ENCODE data around the gene NRG2. TPM values are rescaled to one million over a fixed set of nuclear protein-coding genes. Genes with fewer than 3 reads are reported as not detected.

Gene NRG2
- total RNA-seq, 1 donor from 2014 or later: 12.8 TPM

DNA sequence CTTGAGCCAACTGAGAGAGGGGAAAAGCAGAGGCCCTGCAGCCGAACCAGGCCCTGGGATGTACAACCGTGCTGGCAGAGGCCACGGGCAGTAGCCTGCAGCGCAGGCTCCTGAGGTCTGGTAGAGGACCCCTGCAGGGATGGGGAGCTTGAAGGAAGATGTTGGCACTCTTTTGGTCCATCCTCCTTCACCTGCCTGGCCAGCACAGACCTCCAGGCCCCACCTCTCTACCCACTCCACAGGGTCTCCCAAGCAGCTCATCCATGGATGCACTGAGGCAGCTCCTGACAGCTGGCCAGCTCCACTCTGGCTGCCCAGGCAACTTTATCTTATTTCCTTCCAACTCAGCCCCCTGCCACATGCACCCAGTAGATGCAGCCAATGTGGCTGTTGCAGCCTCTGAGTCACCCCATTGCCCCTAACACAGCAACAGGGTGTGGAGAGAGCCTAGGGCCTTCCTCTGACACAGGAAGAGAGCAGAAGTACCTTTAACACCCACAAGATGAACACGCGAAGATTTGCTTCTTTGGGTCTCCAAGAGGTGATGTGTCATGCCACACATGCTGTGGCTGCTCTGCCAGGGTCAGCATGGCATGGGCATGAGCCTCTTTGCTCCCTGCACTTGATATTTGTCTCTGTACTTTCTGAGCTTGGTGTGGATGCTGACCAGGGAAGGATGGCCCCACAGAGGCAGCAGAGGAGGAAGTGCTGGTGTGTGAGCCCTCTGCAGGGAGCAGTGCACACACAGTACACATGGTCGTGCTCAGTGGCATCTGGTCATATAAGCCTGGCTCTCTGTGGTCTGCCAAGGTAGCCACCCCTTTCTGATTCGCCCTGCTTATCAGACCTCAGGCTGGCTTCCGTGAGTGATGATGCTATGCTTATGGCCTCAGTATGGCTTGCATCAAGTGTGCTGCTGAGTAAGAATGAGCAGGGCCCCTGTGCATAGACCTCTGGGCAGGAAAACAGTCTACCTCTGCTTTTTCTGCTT is 117.2 kb downstream of the NRG2 start:
- Histone ChIP-seq H3K27ac (no peak overlapping the region), H3K27me3 (no peaks in the 10 kb centered on the region), H3K4me1 (no peaks in the 10 kb centered on the region), H3K4me3 (no peak overlapping the region), H3K9me3 (no peaks in the 10 kb centered on the region), H3K36me3 (no peaks in the 10 kb centered on the region)
- intact Hi-C loops (cut with DNase I): no loop called here
- TF ChIP-seq, protein P1, sequence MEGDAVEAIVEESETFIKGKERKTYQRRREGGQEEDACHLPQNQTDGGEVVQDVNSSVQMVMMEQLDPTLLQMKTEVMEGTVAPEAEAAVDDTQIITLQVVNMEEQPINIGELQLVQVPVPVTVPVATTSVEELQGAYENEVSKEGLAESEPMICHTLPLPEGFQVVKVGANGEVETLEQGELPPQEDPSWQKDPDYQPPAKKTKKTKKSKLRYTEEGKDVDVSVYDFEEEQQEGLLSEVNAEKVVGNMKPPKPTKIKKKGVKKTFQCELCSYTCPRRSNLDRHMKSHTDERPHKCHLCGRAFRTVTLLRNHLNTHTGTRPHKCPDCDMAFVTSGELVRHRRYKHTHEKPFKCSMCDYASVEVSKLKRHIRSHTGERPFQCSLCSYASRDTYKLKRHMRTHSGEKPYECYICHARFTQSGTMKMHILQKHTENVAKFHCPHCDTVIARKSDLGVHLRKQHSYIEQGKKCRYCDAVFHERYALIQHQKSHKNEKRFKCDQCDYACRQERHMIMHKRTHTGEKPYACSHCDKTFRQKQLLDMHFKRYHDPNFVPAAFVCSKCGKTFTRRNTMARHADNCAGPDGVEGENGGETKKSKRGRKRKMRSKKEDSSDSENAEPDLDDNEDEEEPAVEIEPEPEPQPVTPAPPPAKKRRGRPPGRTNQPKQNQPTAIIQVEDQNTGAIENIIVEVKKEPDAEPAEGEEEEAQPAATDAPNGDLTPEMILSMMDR (IDR thresholded peaks at IDR 0.05): no peak
- no peak for DNase-seq (ENCODE audit: low spot score in 2 of 2)

DNA sequence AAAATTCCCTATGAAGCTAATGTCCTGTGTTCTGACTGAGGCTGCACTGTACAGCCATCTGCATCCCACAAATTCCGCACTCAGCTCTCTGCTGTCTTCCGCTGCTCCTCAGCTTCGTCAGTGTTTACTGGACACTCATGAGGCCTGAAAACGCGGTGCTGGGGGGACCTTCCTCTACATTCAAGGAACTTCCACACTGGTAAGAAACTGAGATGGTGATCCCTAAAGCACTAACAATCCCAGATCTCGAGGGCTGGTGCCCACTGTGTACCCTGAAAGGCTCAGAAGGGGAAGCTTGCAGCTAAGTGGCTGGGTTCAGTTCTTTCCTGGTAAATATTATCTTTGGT is 117.9 kb downstream of the NRG2 start:
- Histone ChIP-seq H3K9me3 (no peaks in the 10 kb centered on the region), H3K4me1 (no peaks in the 10 kb centered on the region), H3K27ac (no peak overlapping the region), H3K27me3 (no peaks in the 10 kb centered on the region), H3K4me3 (no peak overlapping the region), H3K36me3 (no peaks in the 10 kb centered on the region)
- TF ChIP-seq, protein P1 (IDR thresholded peaks at IDR 0.05): no peak
- no peak for DNase-seq (ENCODE audit: low spot score in 2 of 2)
- intact Hi-C loops (cut with DNase I): no loop called here

DNA sequence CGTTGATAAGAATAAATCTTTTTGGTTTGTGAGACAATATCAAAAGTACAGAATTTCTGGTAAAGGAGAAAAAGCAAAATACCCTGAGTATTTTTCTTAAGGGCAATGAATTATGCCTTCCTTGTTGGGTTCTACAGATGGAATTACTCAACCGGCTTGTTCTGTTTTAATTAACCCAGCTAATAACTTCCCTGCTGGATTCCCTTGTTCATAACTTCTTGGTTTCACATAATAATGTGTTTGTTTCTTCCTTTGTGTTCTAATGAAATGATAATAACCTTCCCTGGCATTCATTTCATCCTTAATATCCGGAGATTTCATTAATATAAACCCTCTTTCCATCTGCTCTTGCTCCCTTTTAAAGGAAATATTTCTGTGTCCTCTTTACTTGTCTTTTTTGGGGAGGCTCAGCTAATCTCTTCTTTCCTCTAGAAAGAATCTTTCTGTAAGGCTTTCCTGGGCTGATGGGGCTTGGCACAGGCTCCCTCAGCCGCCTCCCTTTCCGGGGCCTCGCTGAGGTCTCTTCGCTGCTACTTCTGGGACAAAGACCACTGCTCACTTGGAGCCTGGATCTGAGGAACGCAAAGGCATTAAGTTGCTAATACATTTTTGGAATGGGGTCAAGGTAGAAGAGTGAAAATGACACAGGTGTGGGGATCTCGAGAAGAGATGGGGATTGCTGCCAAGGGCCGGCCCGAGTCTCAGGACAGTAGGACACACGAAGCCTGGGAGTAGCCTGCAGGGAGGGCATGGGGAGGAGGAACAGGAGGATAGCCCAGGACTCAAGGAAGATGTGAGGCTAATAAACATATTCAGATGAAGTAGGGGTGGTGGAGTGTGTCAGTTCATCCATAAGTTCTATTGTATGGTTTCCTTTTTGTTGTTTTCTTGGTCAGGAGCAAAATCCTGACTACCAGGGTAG is 118.5 kb downstream of the NRG2 start:
- no peak overlapping the region for H3K27ac ChIP-seq
- TF ChIP-seq, protein P1 (IDR thresholded peaks at IDR 0.05): no peak
- no peaks in the 10 kb centered on the region for H3K36me3 ChIP-seq
- intact Hi-C loops (cut with DNase I): no loop called here
- no peak overlapping the region for H3K4me3 ChIP-seq
- H3K27me3 ChIP-seq: no peaks in the 10 kb centered on the region
- H3K9me3 ChIP-seq: no peaks in the 10 kb centered on the region
- DNase-seq (ENCODE audit: low spot score in 2 of 2): no peak
- H3K4me1 ChIP-seq: no peaks in the 10 kb centered on the region

DNA sequence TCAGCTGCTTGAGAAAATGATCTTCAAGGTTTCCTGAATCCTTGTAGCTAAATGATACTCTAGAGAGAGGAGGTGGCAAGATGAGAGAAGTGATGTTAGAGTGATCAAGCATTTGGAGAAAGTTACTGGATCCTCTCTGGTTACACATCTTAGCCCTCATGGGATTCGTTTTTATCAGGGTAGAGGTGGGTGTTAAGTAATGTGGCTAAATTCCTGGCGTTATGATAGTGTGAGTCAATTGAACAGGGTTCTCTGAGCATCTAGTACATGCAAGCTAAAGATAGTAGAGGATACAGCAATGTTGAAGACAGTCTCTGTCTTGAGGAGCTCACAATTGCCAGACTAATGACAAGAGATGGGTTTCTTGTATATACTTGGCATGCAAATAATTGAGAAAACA is 123.8 kb downstream of the NRG2 start:
- no peaks in the 10 kb centered on the region for H3K9me3 ChIP-seq
- TF ChIP-seq, protein P1 (IDR thresholded peaks at IDR 0.05): no peak
- intact Hi-C loops (cut with DNase I): no loop called here
- H3K36me3 ChIP-seq: no peaks in the 10 kb centered on the region
- no peak overlapping the region for H3K4me3 ChIP-seq
- H3K4me1 ChIP-seq: no peaks in the 10 kb centered on the region
- no peak overlapping the region for H3K27ac ChIP-seq
- DNase-seq (ENCODE audit: low spot score in 2 of 2): no peak
- no peaks in the 10 kb centered on the region for H3K27me3 ChIP-seq

DNA sequence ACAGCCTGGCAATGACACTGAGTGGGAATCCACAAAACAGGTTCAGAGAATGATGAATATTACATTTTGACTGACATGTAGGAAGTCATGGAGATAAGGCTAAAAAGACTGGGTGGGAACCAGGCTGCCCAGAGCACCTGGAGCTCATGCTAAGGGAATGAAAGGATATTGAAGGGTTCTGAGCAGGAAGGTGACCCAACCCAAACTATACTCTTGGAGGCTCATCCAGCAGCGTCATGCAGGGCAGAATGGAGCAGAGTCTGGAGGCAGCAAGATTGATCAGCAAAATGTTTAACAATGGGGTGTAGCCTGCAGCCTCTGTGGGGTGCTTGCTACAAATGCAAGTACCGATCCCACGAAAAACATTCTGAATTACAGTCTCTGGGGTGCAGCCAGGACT is 127.3 kb downstream of the NRG2 start:
- Histone ChIP-seq H3K9me3 (no peaks in the 10 kb centered on the region), H3K4me1 (no peaks in the 10 kb centered on the region), H3K27me3 (no peaks in the 10 kb centered on the region), H3K27ac (no peak overlapping the region), H3K36me3 (no peaks in the 10 kb centered on the region), H3K4me3 (no peak overlapping the region)
- intact Hi-C loops (cut with DNase I): no loop called here
- DNase-seq (ENCODE audit: low spot score in 2 of 2): no peak
- TF ChIP-seq, protein P1 (IDR thresholded peaks at IDR 0.05): no peak

All from ascending aorta (tissue), 2 donors.